ENCODE measurements around the gene ZNF90. TPM values are rescaled to one million over a fixed set of nuclear protein-coding genes. Genes with fewer than 3 reads are reported as not detected.

The ZNF90 gene
- total and polyA plus RNA-seq, 2 of the 4 experiments (the other 2 are of a cell fraction), result 0.36 to 0.38 TPM

- no peak overlapping the region for H3K9ac ChIP-seq (ENCODE audit: low read depth, low read length)
- no peak overlapping the region for H3K18ac ChIP-seq (ENCODE audit: low read depth, low read length)
- intact Hi-C loops (cut with micrococcal nuclease) (no loop called here), in situ Hi-C loops (cut with MboI; ENCODE audit: low sequenced_read_pairs) (no loop called here), dilution Hi-C loops (cut with HindIII; ENCODE audit: low sequenced_read_pairs, unreplicated experiment) (no loop called here)
- H3K4me3 ChIP-seq (ENCODE audit: insufficient read depth, low read depth, low read length), result no peak overlapping the region
- H2BK5ac ChIP-seq (ENCODE audit: low read depth, low read length, poor library complexity, severe bottlenecking), result no peak overlapping the region
- H3K9me3 ChIP-seq (ENCODE audit: control insufficient read depth, insufficient read depth, low read length), result peaks cover 7% of the 10 kb centered on the region; the same call in 1 of the 2 replicates
- no peak overlapping the region for H3K27ac ChIP-seq (ENCODE audit: insufficient read depth, low read length)
- no peak overlapping the region for H2BK20ac ChIP-seq (ENCODE audit: low read depth, low read length)
- no peak overlapping the region for H3K4me2 ChIP-seq (ENCODE audit: low read depth, low read length)
- no peak for TF ChIP-seq CHD1 (IDR thresholded peaks at IDR 0.05; ENCODE audit: low read depth, low read length)
- TF ChIP-seq RAD21 (IDR thresholded peaks at IDR 0.05; ENCODE audit: low read length), result no peak
- TF ChIP-seq NFE2L2 (IDR thresholded peaks at IDR 0.05; ENCODE audit: low read depth, low read length), result no peak
- no peak for TF ChIP-seq ELK1 (IDR thresholded peaks at IDR 0.05; ENCODE audit: borderline replicate concordance, low read depth, low read length)
- TF ChIP-seq USF2 (IDR thresholded peaks at IDR 0.05; ENCODE audit: low read depth, low read length), result no peak
- TF ChIP-seq RCOR1 (IDR thresholded peaks at IDR 0.05; ENCODE audit: insufficient replicate concordance, low read length), result no peak
- no peak for TF ChIP-seq BHLHE40 (IDR thresholded peaks at IDR 0.05; ENCODE audit: low read depth, low read length)
- no peak for TF ChIP-seq FOS (IDR thresholded peaks at IDR 0.05; ENCODE audit: low read depth, low read length)
- no peak for TF ChIP-seq MXI1 (IDR thresholded peaks at IDR 0.05; ENCODE audit: borderline replicate concordance, low read depth, low read length)
- no peak for TF ChIP-seq RFX5 (IDR thresholded peaks at IDR 0.05; ENCODE audit: low read depth, low read length)
- no peak for TF ChIP-seq CTCF (conservative IDR thresholded peaks at IDR 0.05; ENCODE audit: low read depth, low read length)
- no peak for TF ChIP-seq MAFK (IDR thresholded peaks at IDR 0.05; ENCODE audit: low read depth, low read length)
- no peak for TF ChIP-seq SMC3 (IDR thresholded peaks at IDR 0.05; ENCODE audit: low read depth, low read length)
- no peak for TF ChIP-seq POLR2A (IDR thresholded peaks at IDR 0.05; ENCODE audit: low read depth, low read length)
- TF ChIP-seq MAZ (IDR thresholded peaks at IDR 0.05; ENCODE audit: borderline replicate concordance, low read depth, low read length), result no peak
- TF ChIP-seq CEBPB (IDR thresholded peaks at IDR 0.05; ENCODE audit: low read depth, low read length), result no peak
- H3K27me3 ChIP-seq (ENCODE audit: control insufficient read depth, insufficient read depth, low read length), result no peaks in the 10 kb centered on the region
- DNase-seq, result no peak
- H2BK15ac ChIP-seq (ENCODE audit: low read depth, low read length), result no peak overlapping the region
- H3K36me3 ChIP-seq (ENCODE audit: control insufficient read depth, insufficient read depth, low read length), result no peaks in the 10 kb centered on the region
- no peak overlapping the region for H2AFZ ChIP-seq (replicated peaks; ENCODE audit: low read length, poor library complexity)
- no peak overlapping the region for H3K56ac ChIP-seq (ENCODE audit: extremely low read depth, insufficient read depth, low read length)
- H3K4ac ChIP-seq (ENCODE audit: low read depth, low read length), result no peak overlapping the region
- H2BK120ac ChIP-seq (ENCODE audit: low read depth, low read length), result no peak overlapping the region
- ChIA-PET CTCF (no interaction called here), POLR2A (ENCODE audit: unreplicated experiment) (no interaction called here)
- H2AK9ac ChIP-seq (replicated peaks; ENCODE audit: low read depth, low read length, poor library complexity), result no peak overlapping the region
- no peak overlapping the region for H3K23ac ChIP-seq (ENCODE audit: low read depth, low read length)
- H3K14ac ChIP-seq (replicated peaks; ENCODE audit: low read depth, low read length), result no peak overlapping the region
- no peak overlapping the region for H4K91ac ChIP-seq (ENCODE audit: insufficient read depth, low read depth, low read length)
- H4K8ac ChIP-seq (ENCODE audit: low read depth in 2 of 2, low read length in 2 of 2), result no peak overlapping the region
- H3K79me1 ChIP-seq (ENCODE audit: low read depth in 1 of 2, low read length in 2 of 2), result no peaks in the 10 kb centered on the region
- H4K20me1 ChIP-seq (ENCODE audit: insufficient read depth, low read length), result no peaks in the 10 kb centered on the region
- no peaks in the 10 kb centered on the region for H3K9me1 ChIP-seq (ENCODE audit: insufficient read depth, low read length)
- no peaks in the 10 kb centered on the region for H3K4me1 ChIP-seq (ENCODE audit: control insufficient read depth, insufficient read depth, low read length)
- BruUV-seq (replicated peaks), result no TSS peak
- 67% methylated on average over 1 of the region's 4 CpGs; no CpG with 5 or more reads in 1 of the 2 experiments for WGBS, 2 experiments (ENCODE audit: extremely low coverage in 2 of 2, insufficient read length in 1 of 2)
- H2AK5ac ChIP-seq (ENCODE audit: low read depth, low read length), result no peak overlapping the region
- ATAC-seq (ENCODE audit: low read depth), result no peak
- H4K5ac ChIP-seq (ENCODE audit: low read depth, low read length), result no peak overlapping the region
These were observed 75.5 kb downstream of the ZNF90 start for GRCh38 chr19:20153281-20153680.
